ENCODE data around the gene PRRC1. TPM values are rescaled to one million over a fixed set of nuclear protein-coding genes. Genes with fewer than 3 reads are reported as not detected.

Gene PRRC1
- total and polyA plus RNA-seq, 9 of the 15 experiments (the other 6 are each of a cell fraction or from before 2014, with no cell fraction given) = 23.4 to 68.7 (median 43.9) TPM

GRCh38 chr5:127517110-127517479 lies 345 bp upstream of the PRRC1 start (continued):
- TF ChIP-seq, protein P1, sequence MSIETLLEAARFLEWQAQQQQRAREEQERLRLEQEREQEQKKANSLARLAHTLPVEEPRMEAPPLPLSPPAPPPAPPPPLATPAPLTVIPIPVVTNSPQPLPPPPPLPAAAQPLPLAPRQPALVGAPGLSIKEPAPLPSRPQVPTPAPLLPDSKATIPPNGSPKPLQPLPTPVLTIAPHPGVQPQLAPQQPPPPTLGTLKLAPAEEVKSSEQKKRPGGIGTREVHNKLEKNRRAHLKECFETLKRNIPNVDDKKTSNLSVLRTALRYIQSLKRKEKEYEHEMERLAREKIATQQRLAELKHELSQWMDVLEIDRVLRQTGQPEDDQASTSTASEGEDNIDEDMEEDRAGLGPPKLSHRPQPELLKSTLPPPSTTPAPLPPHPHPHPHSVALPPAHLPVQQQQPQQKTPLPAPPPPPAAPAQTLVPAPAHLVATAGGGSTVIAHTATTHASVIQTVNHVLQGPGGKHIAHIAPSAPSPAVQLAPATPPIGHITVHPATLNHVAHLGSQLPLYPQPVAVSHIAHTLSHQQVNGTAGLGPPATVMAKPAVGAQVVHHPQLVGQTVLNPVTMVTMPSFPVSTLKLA (conservative IDR thresholded peaks at IDR 0.05) = 0 out of 4 replicates have a peak, but pooled peaks of 1 of the 2 experiments have one; percentile 24
- TF ChIP-seq, protein P2, sequence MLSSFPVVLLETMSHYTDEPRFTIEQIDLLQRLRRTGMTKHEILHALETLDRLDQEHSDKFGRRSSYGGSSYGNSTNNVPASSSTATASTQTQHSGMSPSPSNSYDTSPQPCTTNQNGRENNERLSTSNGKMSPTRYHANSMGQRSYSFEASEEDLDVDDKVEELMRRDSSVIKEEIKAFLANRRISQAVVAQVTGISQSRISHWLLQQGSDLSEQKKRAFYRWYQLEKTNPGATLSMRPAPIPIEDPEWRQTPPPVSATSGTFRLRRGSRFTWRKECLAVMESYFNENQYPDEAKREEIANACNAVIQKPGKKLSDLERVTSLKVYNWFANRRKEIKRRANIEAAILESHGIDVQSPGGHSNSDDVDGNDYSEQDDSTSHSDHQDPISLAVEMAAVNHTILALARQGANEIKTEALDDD (IDR thresholded peaks at IDR 0.05) = peak; percentile 83
- TF ChIP-seq SP1 (CRISPR knock-in tag; IDR thresholded peaks at IDR 0.05) = peak; percentile 9; the same call in 1 of the 2 replicates
- TF ChIP-seq LEF1 (IDR thresholded peaks at IDR 0.05) = 0 out of 2 replicates have a peak, but pooled peaks have one; percentile 25
- no peak for TF ChIP-seq EWSR1 (IDR thresholded peaks at IDR 0.05; ENCODE audit: borderline replicate concordance, low read depth, partially characterized antibody)
- TF ChIP-seq STAT5A (IDR thresholded peaks at IDR 0.05; ENCODE audit: borderline replicate concordance, low read length) = no peak

DNA sequence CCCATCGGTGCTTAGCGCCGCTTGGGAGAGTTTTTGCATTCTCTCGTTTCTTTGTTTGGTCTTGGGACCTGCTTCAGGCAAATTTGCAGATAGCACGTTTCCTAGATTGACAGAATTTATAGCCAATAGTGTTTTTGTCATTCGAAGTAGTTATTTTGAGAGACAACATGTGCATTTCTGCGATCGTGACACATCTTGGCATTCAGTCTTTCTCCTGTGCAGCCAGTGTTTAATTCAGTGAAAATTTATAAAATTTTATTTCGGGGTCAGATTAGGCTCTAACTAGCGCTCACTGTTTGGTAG lies 830 bp downstream of the PRRC1 start:
- POLR2A ChIA-PET = interaction anchor here (0.8 to 1.0 kb wide), 2 partner anchors 10 to 1004 kb away, joined by 3 to 4 read pairs; no protein-coding TSS in a partner anchor
- 2% methylated on average over 10 of the region's 10 CpGs for WGBS (ENCODE audit: insufficient coverage, low coverage, missing lambda C conversion rate)
- TF ChIP-seq ZEB2 (IDR thresholded peaks at IDR 0.05) (no peak), ETV6 (IDR thresholded peaks at IDR 0.05; ENCODE audit: borderline replicate concordance in 1 of 2, low read depth in 2 of 2, low read length in 1 of 2) (no peak), ETV6 (CRISPR knock-in tag; IDR thresholded peaks at IDR 0.05; ENCODE audit: borderline replicate concordance) (no peak), KAT2B (IDR thresholded peaks at IDR 0.05; ENCODE audit: low read depth, low read length) (no peak), IFI16 (CRISPR knock-in tag; IDR thresholded peaks at IDR 0.05) (no peak), ZNF121 (CRISPR knock-in tag; conservative IDR thresholded peaks at IDR 0.05) (no peak), ZFX (CRISPR knock-in tag; IDR thresholded peaks at IDR 0.05) (peak; percentile 40; the same call in 1 of the 2 replicates), PKNOX1 (IDR thresholded peaks at IDR 0.05) (peak; percentile 89), HIVEP1 (CRISPR knock-in tag; IDR thresholded peaks at IDR 0.05) (no peak), CAMTA2 (CRISPR knock-in tag; conservative IDR thresholded peaks at IDR 0.05) (no peak), KAT7 (CRISPR knock-in tag; IDR thresholded peaks at IDR 0.05; ENCODE audit: borderline replicate concordance) (0 out of 2 replicates have a peak, but pooled peaks have one; percentile 25), SMAD2 (IDR thresholded peaks at IDR 0.05; ENCODE audit: low read depth, low read length) (no peak)
- TF ChIP-seq, protein P3, sequence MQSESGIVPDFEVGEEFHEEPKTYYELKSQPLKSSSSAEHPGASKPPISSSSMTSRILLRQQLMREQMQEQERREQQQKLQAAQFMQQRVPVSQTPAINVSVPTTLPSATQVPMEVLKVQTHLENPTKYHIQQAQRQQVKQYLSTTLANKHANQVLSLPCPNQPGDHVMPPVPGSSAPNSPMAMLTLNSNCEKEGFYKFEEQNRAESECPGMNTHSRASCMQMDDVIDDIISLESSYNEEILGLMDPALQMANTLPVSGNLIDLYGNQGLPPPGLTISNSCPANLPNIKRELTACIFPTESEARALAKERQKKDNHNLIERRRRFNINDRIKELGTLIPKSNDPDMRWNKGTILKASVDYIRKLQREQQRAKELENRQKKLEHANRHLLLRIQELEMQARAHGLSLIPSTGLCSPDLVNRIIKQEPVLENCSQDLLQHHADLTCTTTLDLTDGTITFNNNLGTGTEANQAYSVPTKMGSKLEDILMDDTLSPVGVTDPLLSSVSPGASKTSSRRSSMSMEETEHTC (IDR thresholded peaks at IDR 0.05) = 0 out of 2 replicates have a peak, but pooled peaks have one; percentile 1

More for the DNA sequence above, 830 bp downstream of the PRRC1 start:
- H3K9me3 ChIP-seq (replicated peaks; ENCODE audit: control insufficient read depth, insufficient read depth, low read depth, low read length) = 0 out of 2 replicates have a peak, but pooled peaks cover 12% of the 10 kb centered on the region
- H3K79me2 ChIP-seq (ENCODE audit: control insufficient read depth, insufficient read depth, low read length) = peaks cover 51% of the 10 kb centered on the region
- peaks cover 9 to 12% of the 10 kb centered on the region in 2 experiments; a peak in 4 of 5 replicates for H3K4me1 ChIP-seq (replicated peaks in 1 of 2; ENCODE audit: control insufficient read depth in 2 of 2, insufficient read depth in 2 of 2, low read length in 2 of 2)
- no peak for FAIRE-seq
- H4K20me1 ChIP-seq (replicated peaks; ENCODE audit: control insufficient read depth, insufficient read depth, low read length) = no peaks in the 10 kb centered on the region
- peak overlapping the region; percentile 96 for H3K4me2 ChIP-seq (ENCODE audit: insufficient read depth, low read length)
- DNase-seq (ENCODE audit: extremely low read depth in 1 of 4, low spot score in 3 of 4) = no peak
- H3K4me3 ChIP-seq = peak overlapping the region; percentile 97
- H3K9ac ChIP-seq (ENCODE audit: insufficient read depth in 1 of 2, low read depth in 2 of 2, low read length in 2 of 2) = peak overlapping the region; percentile 95 to 99
- in situ Hi-C loops (cut with MboI) (no loop called here), intact Hi-C loops (cut with micrococcal nuclease) (no loop called here)
- ATAC-seq = no peak
- peaks cover 31% of the 10 kb centered on the region for H3K36me3 ChIP-seq (ENCODE audit: control insufficient read depth, insufficient read depth, low read length)
- peak overlapping the region; percentile 94 for H3K27ac ChIP-seq (ENCODE audit: extremely low read depth, low read depth, low read length)
- H3K27me3 ChIP-seq (ENCODE audit: control insufficient read depth in 2 of 2, insufficient read depth in 2 of 2, low read length in 2 of 2) = no peaks in the 10 kb centered on the region
- BruUV-seq (replicated peaks) = no TSS peak
- no peaks in the 10 kb centered on the region for H3K9me1 ChIP-seq (ENCODE audit: control insufficient read depth, insufficient read depth, low read length)
- CTCF ChIA-PET (ENCODE audit: low intra/inter-chr PET ratio) = no interaction called here
- H2AFZ ChIP-seq (ENCODE audit: low read depth, low read length) = peak overlapping the region; percentile 97

Data from K562 (cell line).